GM12892 (cell line): ENCODE data around the gene LARP1B. TPM values are rescaled to one million over a fixed set of nuclear protein-coding genes. Genes with fewer than 3 reads are reported as not detected.
"Not testable (repeated sequence)": the region's sequence is repeated elsewhere in the genome, so short reads cannot be mapped to it uniquely, and the experiment has no call there.

Experiments used
- DNase-seq: peaks from one replicate; pipeline ENCODE4 v3.0.0; 2011; ENCODE audit not compliant: insufficient read length
- FAIRE-seq: peaks from 2 replicates; lab custom pipeline; 2011; peaks lifted over from hg19 to GRCh38; lab: Jason Lieb, UNC
- POLR2A ChIP-seq: IDR thresholded peaks from 2 replicates; pipeline ENCODE4 v1.6.1; 2011; ENCODE audit warnings: low read depth, low read length, control low read depth
- POLR2AphosphoS5 ChIP-seq: IDR thresholded peaks from 2 replicates; pipeline ENCODE4 v1.6.1; 2011; ENCODE audit warnings: low read depth, low read length, control low read depth
- TAF1 ChIP-seq: IDR thresholded peaks from 2 replicates; pipeline ENCODE4 v1.6.1; 2011; ENCODE audit warnings: low read depth, mild to moderate bottlenecking, control low read depth, low read length, borderline replicate concordance
- polyA plus RNA-seq: library from polyadenylated mRNA; unstranded; fragments of >200 nt; gene quantifications from one replicate; pipeline ENCODE4 v1.2.1, GENCODE V29; 2012; ENCODE audit warnings: missing spikeins, inconsistent platforms; ENCODE audit not compliant: missing spikeins

Gene LARP1B
- polyA plus RNA-seq, result 16.5 TPM

DNA sequence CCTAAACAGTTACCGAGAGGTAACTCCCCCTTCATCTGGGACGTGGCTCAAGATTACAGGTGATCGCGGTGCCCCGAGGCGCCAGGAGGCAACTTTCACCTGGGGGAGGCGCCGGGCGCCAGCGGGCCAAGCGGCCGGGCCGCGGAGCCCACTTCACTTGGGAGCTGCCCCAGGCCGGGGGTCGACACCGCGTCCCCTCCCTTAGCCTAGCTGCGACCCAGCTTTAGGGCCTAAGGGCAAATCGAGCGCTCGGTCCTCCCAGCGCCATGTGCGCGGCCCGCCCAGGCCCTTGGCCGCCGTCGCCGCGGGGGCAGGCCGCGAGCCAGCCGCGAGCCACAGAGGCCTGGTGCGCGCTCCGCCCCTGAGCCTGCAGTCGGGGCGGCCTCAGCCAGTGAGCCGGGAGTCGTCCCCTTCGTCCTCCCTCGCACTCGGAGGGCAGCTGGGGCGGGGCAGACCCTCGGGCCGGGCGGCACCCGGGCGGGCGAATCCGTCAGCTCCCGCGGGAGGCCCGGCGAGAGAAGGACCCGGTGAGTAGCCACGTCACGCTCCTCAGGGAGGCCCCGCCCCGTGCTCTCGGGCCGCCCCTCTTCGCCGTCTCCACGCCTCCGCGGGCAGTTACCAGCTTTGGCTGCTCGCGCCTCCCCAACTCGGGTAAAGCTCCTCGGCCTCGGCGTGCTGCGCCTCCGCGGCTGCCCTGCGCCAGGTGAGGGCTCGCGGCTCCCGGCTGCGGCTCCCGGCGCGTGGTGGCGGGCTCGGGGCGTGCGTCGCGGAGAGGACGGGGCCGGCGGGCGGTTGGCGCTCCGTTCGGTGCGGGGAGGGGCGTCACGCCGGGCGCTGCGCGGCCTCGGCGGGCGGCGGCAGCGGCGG, at the start of gene LARP1B:
Gene LARP1B (plus strand): TSS at position 614 of the 867 bp plus-strand sequence. CDS start 13,640 bp downstream, outside the sequence.
- DNase-seq (peak; percentile 87), FAIRE-seq (peak; percentile 99)
- TF ChIP-seq POLR2AphosphoS5 (peak; percentile 82), TAF1 (peak; percentile 42; the same call in 1 of the 2 replicates), POLR2A (peak; percentile 92)

DNA sequence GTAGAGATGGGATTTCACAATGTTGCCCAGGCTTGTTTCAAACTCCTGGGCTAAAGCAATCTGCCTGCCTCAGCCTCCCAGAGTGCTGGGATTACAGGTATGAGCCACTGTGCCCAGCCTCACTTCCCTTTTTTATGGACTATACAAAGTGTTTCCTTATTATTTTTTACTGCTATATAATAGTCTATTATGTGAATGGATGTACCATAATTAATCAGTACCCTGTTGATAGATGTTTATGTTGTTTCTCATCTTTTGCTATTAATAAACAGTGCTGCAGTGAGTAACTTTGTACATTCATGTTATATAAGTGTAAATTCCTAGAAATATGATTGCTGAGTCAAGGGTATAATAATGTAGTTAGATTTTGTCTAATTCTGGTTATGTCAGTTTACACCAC, 35.8 kb upstream of the LARP1B start:
- TF ChIP-seq POLR2AphosphoS5 (no peak), TAF1 (no peak), POLR2A (no peak)
- FAIRE-seq (no peak), DNase-seq (no peak)

GRCh38 chr4:128029907-128030306, 31.2 kb upstream of the LARP1B start:
- DNase-seq, result no peak
- TF ChIP-seq POLR2A (no peak), POLR2AphosphoS5 (no peak), TAF1 (no peak)
- FAIRE-seq, result no peak

DNA sequence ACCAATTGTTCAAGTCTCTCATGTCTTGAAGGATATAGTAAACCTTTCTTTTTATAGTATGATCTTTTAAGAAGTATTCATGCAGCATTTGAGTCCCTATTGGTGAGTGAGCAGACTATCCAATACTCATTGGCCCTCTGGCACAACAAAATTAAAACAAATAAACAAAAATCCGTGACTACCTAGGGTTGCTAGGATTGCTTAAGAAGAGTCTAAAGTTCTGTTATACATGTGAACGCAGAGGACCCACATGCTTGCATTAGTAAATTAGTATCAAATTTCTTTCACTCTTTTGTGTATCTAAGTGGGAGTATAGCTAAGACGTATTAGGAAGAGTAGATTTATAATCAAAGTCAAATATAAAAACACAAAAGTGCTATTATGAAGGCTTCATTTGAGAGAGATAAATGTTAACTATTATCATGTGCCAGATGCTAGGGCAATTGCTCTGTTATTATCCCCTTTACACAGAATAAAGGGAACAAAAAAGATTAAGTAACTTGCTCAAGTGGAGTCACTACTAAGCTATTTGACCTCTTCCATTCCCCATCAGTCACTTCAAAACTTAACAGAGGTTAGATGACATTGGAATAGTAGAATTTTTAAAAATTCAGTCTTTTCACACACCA, 29.2 kb upstream of the LARP1B start:
- FAIRE-seq, result no peak
- DNase-seq, result no peak
- TF ChIP-seq POLR2AphosphoS5 (no peak), POLR2A (no peak), TAF1 (no peak)

DNA sequence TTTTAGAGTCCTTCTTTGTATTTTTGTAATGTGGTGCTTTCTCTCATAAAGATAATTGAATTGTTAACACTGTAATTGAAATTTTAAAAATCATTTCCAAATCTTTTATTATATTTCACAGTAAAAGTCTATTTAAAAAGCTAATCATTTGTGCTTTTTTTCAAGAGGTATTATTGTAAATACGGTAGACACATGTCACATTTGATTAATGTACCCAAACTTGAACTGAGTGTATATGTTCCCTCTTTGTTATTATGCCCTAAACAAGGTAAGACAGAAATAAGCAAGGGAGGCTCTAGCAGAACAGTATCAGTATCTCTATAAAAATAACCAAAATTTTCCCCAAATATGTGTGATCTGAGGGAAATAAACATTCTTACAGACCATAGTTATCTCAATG, 21.5 kb upstream of the LARP1B start:
- no peak for FAIRE-seq
- TF ChIP-seq TAF1, result no peak
- TF ChIP-seq POLR2A, result no peak
- TF ChIP-seq POLR2AphosphoS5, result no peak
- DNase-seq, result no peak

DNA sequence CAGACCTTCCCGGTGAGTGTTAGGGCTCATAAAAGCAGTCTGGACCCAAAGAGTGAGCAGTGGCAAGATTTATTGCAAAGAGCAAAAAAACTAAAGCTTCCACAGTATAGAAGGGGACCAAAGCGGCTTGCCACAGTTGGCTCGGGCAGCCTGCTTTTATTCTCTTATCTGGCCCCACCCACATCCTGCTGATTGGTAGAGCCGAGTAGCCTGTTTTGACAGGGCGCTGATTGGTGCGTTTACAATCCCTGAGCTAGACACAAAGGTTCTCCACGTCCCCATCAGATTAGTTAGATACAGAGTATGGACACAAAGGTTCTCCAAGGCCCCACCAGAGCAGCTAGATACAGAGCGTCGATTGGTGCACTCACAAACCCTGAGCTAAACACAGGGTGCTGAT, 14.1 kb upstream of the LARP1B start:
- not testable (repeated sequence) for DNase-seq, FAIRE-seq

DNA sequence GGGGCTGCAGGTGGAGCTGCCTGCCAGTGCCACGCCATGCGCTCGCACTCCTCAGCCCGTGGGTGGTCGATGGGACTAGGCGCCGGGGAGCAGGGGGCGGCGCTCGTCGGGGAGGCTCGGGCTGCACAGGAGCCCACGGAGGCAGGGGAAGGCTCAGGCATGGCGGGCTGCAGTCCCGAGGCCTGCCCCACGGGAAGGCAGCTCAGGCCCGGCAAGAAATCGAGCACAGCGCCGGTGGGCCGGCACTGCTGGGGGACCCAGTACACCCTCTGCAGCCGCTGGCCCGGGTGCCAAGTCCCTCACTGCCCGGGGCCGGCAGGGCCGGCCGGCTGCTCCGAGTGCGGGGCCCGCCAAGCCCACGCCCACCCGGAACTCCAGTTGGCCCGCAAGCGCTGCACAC, 13.6 kb upstream of the LARP1B start:
- FAIRE-seq, DNase-seq: not testable (repeated sequence)

- FAIRE-seq, DNase-seq: not testable (repeated sequence)
These were observed 9.9 kb upstream of the LARP1B start for GRCh38 chr4:128051229-128051628.

DNA sequence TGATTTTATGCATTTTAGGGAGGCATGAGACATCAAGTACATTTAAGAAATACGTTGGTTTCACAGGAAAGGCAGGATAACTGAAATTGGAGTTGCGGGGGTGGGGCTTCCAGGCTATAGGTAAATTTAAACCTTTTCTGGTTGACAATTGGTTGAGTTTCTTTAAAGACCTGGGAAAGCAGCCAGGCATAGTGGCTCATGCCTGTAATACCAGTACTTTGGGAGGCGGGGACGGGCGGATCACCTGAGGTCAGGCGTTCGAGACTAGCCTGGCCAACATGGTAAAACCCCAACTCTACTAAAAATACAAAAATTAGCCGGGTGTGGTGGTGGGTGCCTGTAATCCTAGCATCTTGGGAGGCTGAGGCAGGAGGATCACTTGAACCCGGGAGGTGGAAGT, 6.2 kb upstream of the LARP1B start:
- not testable (repeated sequence) for DNase-seq, FAIRE-seq

DNA sequence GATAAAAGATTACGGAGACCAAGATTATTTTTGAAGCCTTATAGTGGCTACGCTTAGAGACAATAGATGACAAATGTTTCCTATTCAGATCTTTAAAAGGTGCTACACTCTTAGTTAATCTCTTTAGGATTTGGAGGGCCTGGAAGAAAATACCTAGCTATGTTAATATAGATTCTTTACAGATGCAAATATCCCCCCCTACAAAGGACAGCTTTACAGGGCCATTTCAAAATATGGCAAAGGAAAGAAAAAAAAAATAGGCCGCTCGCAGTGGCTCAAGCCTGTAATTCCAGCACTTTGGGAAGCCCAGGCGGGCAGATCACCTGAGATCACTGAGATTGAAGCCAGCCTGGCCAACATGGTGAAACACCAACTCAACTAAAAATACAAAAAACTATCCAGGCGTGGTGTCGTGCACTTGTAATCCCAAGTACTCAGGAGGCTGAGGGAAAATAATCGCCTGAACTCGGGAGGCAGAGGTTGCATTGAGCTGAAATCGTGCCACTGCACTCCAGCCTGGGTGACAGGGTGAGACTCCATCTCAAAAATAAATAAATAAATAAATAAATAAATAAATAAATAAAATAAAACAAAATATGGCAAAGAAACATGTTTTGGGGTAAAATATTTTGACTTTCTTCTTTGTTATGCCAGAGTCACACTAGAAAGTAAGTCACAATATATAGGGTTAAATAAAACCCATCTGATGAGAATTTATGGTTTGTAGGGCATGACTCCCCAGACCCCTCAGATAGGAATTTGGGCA, 5.5 kb upstream of the LARP1B start:
- not testable (repeated sequence) for DNase-seq, FAIRE-seq

DNA sequence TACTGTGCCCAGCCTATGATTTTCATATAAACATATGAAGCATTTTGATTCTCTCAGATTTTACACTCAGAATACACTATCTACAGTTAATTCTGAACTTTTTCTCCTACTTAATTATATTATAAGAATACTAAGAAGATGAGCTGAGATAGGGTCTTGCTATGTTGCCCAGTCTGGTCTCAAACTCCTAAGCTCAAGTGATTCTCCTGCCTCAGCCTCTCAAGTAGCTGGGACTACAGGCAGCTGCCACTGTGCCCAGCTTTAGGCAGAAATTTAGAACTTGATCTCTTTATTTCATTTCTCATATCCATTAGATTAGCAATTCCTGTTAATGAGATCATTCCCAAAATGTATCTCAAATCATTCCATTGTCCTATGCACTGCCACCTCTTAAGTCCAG, 4.7 kb upstream of the LARP1B start:
- no peak for TF ChIP-seq POLR2AphosphoS5
- no peak for TF ChIP-seq TAF1
- no peak for TF ChIP-seq POLR2A

DNA sequence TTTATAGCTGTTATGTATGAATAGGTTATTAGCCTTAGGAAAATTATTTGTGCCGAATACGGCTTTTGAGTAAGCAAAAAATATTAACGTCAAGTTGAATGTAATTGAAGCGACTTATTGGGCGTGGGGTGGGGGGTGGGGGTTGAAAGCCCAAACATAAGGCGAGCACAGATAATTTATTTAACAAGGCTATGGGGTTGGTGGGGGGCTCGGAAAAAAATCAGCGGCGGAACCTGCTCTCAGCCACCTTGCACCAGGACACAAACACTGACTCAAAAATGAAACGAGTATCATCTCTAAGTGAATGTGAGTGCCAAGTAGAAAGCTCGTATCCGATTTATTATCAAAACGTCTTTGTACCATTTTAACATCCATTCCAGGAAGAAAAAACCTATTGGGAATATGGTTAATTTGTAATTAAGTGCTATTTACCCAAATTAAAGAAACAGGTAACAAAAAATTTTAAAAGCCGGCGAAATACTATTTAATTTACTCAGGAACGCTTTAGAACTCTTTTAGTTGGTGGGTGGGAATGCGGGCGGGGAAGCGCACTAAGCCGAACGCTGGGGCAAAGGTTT, 902 bp upstream of the LARP1B start:
- TF ChIP-seq POLR2AphosphoS5 (no peak), TAF1 (no peak), POLR2A (no peak)
- DNase-seq (no peak), FAIRE-seq (peak; percentile 63)

More for the DNA sequence above, 4.7 kb upstream of the LARP1B start:
- FAIRE-seq (no peak), DNase-seq (no peak)
